Choroid plexus epithelial cell (primary cell): Measurements from ENCODE around the gene ZNF669.

ENCODE experiments used
- DNase-seq: peaks from one replicate; pipeline ENCODE4 v3.0.0-alpha.2; 2010; ENCODE audit warnings: low read depth
- H3K4me3 ChIP-seq: 2 replicates; pipeline ENCODE4 v1.5.1; 2011; ENCODE audit warnings: low read depth, mild to moderate bottlenecking, control low read depth, low read length, moderate library complexity
- TF ChIP-seq, protein P1 (sequence below): conservative IDR thresholded peaks from 2 replicates; pipeline ENCODE4 v1.5.1; 2011; ENCODE audit warnings: low read depth, mild to moderate bottlenecking, control low read depth, inconsistent platforms, low read length, moderate library complexity

ZNF669 gene

DNA sequence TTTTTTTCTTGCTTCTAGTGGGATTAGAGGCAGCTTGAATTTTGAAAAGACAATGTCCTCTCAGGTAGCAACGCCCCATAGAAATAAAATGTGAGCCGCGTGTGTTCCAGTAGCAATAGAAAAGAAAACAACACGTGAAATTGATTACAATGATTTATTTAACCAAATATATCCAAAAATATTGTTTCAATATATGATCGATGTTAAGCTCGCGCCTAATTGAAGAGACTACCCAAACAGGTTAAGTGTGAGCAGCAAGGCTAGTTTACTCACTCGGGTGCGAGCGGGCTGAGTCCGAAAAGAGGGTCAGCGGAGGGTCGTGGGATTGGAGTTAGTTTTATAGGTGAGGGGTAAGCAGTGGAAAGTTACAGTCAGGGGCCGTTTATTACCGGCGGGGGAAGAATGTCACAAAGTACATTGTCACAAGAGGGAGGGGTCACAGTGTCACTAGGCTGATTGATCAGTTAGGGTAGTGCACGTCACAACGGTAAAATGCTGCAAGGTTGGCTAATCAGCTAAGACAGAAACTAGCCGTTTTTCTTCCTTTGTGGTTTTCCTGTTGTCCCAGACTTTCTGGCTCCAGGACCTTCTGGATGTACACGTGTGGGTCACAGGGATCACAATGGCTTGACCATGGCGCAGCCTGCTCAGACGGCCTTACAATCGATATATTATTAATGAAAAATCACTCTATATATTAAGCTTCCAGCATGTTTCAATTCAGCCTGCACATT, 24.8 kb downstream of the ZNF669 start:
- peak overlapping the region; percentile 23 for H3K4me3 ChIP-seq
- TF ChIP-seq, protein P1, sequence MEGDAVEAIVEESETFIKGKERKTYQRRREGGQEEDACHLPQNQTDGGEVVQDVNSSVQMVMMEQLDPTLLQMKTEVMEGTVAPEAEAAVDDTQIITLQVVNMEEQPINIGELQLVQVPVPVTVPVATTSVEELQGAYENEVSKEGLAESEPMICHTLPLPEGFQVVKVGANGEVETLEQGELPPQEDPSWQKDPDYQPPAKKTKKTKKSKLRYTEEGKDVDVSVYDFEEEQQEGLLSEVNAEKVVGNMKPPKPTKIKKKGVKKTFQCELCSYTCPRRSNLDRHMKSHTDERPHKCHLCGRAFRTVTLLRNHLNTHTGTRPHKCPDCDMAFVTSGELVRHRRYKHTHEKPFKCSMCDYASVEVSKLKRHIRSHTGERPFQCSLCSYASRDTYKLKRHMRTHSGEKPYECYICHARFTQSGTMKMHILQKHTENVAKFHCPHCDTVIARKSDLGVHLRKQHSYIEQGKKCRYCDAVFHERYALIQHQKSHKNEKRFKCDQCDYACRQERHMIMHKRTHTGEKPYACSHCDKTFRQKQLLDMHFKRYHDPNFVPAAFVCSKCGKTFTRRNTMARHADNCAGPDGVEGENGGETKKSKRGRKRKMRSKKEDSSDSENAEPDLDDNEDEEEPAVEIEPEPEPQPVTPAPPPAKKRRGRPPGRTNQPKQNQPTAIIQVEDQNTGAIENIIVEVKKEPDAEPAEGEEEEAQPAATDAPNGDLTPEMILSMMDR, result no peak
- no peak for DNase-seq

DNA sequence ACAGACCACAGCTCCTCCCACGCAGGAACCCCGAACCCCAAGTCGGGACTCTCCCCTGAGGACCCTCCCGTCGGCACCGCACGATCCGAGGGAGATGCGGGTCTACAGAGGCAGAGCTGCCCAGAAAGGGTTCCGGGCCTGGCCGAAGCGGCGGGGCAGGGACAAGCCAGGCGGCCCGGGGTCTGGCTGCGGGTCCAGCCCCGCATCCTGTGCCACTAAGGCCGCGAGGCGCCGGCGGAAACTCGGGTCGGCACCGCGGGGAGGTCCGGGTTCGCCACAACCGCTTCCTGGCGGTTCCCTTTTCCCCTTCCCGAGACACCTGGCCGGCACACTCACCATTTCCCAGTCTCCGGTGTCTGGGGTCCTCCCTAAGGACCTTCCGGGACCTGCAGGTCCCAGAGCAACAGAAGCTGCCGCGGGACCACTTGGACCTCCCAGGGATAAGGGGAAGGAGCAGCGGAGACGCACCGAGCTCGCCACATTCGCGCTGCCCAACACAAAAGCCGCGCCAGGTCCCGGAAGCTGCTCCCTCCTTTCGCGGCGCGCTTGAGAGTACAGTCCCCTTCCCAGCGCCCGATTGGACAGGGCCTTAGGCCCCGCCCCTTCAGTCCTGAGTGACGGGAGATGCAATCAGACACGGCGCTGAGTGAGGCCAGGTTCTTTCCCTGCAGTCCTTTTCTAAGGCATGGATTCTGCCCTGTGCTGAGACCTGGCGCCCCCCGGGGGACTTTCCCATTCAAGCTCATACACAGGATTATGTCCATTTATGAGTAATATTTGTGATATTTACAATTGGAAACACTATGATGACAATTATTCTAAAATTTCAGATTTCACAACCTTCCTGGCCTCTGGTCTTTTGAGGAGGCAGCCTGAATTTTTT, 25.7 kb downstream of the ZNF669 start, which contains the start of gene ZNF670:
ZNF670 (minus strand) TSS at position 554 of the 883 bp plus-strand sequence; CDS start at position 339, 215 bp downstream.
- peak; percentile 97 for DNase-seq
- H3K4me3 ChIP-seq, result peak within 1 kb of the TSS; percentile 91
- TF ChIP-seq, protein P1, result no peak

DNA sequence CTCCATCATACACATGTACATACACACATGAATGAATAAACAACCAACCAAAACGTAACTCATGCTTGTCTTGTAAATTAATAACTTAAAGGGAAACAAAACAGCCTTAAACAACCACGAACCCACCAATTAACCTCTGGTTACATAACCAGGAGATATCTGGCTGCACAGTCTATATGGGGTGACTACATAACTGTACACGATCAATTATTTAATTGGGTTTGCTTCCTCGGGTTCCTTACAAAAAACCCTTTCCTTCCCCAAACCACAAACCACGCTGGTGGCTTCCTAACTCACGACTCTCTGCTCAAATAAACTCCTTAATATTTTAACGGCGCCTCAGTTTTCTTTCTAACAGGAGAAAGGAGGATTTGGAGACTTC, 26.3 kb downstream of the ZNF669 start:
- TF ChIP-seq, protein P1, result no peak
- peak overlapping the region; percentile 91 for H3K4me3 ChIP-seq
- DNase-seq, result peak; percentile 13

DNA sequence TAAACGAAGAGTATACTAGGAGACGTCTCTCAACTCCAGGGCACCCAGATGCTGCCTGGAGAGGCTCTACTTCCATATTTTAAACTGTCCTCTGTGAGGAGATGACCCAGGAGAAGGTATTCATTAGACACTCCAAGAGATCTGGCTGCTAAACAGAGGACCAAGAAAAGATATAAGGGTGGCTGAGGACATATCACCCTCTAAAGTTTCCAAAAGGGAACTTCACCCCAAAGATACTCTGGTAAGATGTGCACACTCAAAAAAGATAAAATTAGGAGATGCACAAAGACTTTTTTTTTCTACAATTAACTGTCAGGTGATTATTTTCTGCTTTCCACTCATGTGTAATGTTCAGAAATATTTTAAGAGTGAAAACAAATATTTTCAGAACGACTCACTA, 26.9 kb downstream of the ZNF669 start:
- TF ChIP-seq, protein P1, result peak; percentile 37
- peak; percentile 32 for DNase-seq
- H3K4me3 ChIP-seq, result no peak overlapping the region

DNA sequence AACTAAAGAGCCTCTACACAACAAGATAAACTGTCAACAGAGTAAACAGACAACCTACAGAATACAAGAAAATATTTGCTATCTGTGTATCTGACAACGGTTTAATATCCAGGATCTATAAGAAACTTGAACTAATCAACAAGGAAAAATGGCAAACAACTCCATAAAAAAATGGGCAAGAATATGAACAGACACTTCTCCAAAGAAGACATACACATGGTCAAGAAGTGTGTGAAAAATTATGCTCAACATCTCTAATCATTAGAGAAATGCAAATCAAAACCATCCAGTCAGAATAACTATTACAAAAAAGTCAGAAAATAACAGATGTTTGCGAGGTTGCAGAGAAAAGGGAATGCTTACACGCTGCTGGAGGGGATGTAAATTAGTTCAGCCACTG, 33.5 kb downstream of the ZNF669 start:
- no peak overlapping the region for H3K4me3 ChIP-seq
- no peak for DNase-seq
- TF ChIP-seq, protein P1, result no peak

DNA sequence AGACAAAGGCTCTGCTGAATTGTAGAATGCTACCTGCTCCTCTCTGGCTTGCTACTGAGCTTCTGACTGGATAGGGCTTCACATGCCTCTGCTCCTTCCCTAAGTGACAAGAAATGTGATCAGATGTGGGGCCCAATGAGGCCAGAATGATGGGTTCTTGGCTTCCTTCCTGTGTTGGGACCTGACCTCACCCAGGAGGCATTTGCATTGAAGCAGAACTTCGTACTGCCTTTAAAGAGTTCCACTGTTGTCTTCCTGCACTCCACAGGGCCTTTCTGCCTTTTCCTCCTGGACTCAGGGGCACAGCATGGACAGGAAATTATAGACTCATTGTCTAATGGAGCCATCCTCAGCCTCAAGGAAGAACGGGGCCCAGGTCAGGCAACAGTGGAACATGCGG, 39.9 kb downstream of the ZNF669 start:
- no peak overlapping the region for H3K4me3 ChIP-seq
- TF ChIP-seq, protein P1, result no peak
- DNase-seq, result peak; percentile 4
